Ovary (tissue), 9 donors: ENCODE data around the gene LAMB3. TPM values are rescaled to one million over a fixed set of nuclear protein-coding genes. Genes with fewer than 3 reads are reported as not detected.

Experiments
- DNase-seq, 5 donors: peaks; one replicate each; pipeline ENCODE4 v3.0.0-alpha.2; 2019 to 2020
- H3K27ac ChIP-seq, 2 donors: fragments of 200-600 bp; one replicate each; pipeline versions ENCODE4 v1.5.1 to v1.8.0; 2019 to 2022
- H3K27me3 ChIP-seq: fragments of 200-600 bp; one replicate; pipeline ENCODE4 v1.8.0; 2022
- H3K36me3 ChIP-seq: fragments of 200-600 bp; sonication (generic); one replicate; pipeline ENCODE4 v1.5.1; 2019
- H3K4me1 ChIP-seq: one replicate; pipeline ENCODE4 v1.8.1; 2013; ENCODE audit warnings: mild to moderate bottlenecking, moderate library complexity; ENCODE audit not compliant: insufficient read depth
- H3K4me3 ChIP-seq: fragments of 200-600 bp; sonication (generic); one replicate; pipeline ENCODE4 v1.5.1; 2017
- H3K9me3 ChIP-seq, 2 donors: fragments of 200-600 bp in 1 of 2; sonication (generic) in 1 of 2; one replicate each; pipeline versions ENCODE4 v1.5.1 to v1.8.1; 2013 to 2019; ENCODE audit warnings: mild to moderate bottlenecking in 1 of 2, moderate library complexity in 1 of 2
- EP300 ChIP-seq: sonication (generic); formaldehyde crosslinking; IDR thresholded peaks from one replicate; pipeline ENCODE4 v1.6.1; 2017; ENCODE audit warnings: antibody characterized with exemption
- POLR2A ChIP-seq: fragments of 450-650 bp; IDR thresholded peaks from one replicate; pipeline ENCODE4 v1.6.1; 2017; ENCODE audit warnings: antibody characterized with exemption, mild to moderate bottlenecking, moderate library complexity
- WGBS, 3 donors: extraction: QIAGEN DNeasy Blood & Tissue Kit in 1 of 3; methylation state at CpG; one replicate each; pipeline versions ENCODE4 v1.1.5 to v1.1.7; 2013 to 2017; 5-methylcytosine and 5-hydroxymethylcytosine counted together
- intact Hi-C, 4 donors: fragments of 100-400 bp; cut with DNase I; formaldehyde crosslinking; loops; one replicate each; pipeline versions ENCODE4 v1.11.0 to v1.15.1; 2022 to 2023
- polyA plus RNA-seq, 2 donors: library from polyadenylated mRNA; stranded (reverse); fragments of 200-250 nt in 1 of 2; fragments of 350-450 nt in 1 of 2; fragmentation: Illumina TruSeq in 1 of 2; extraction: RNeasy Lipid Tissue Mini Kit (QIAGEN cat#74804) in 1 of 2; gene quantifications; one replicate each; pipeline ENCODE4 v1.2.3, GENCODE V29; 2013 to 2014
- total RNA-seq, 7 donors: library from RNA; depleted of rRNA in 2 of 7; stranded (reverse); fragments of >200 nt in 2 of 7; fragmentation: NEBNext Ultra II Directional in 3 of 7; extraction: Animal tissue kit (Norgen Biotek cat#: 25700) in 3 of 7; gene quantifications; one replicate each; pipeline versions ENCODE4 v1.1.0 to v1.2.4, GENCODE V29; 2016 to 2023
- TF ChIP-seq, protein P1 (sequence below), 3 donors: fragments of 450-650 bp in 2 of 3; fragments of 200-600 bp in 1 of 3; IDR thresholded peaks; one replicate each; pipeline versions ENCODE4 v1.5.1 to v1.8.0; 2016 to 2022; ENCODE audit warnings: antibody characterized with exemption in 3 of 3, mild to moderate bottlenecking in 1 of 3
- donor health status: DM: no; HTN: no; CAD: no; lungs with moderate emphysema.
- donor health status: DM: no; HTN: no; CAD: no.
- donor health status: Bipolar disorder and iron deficiency.
- donor health status: DM: yes; HTN: yes; CAD: no.
- donor health status: DM: no; HTN: no; CAD: no.
- donor health status: DM: yes; HTN: yes; CAD: no.

LAMB3 gene
- total and polyA plus RNA-seq, 9 donors: 0.54 to 56.9 (median 4.2) TPM

- 7 to 17% (median 16%) methylated on average over 1 of the region's 1 CpG for WGBS, 3 donors
- TF ChIP-seq EP300 (no peak), POLR2A (no peak)
- TF ChIP-seq, protein P1, sequence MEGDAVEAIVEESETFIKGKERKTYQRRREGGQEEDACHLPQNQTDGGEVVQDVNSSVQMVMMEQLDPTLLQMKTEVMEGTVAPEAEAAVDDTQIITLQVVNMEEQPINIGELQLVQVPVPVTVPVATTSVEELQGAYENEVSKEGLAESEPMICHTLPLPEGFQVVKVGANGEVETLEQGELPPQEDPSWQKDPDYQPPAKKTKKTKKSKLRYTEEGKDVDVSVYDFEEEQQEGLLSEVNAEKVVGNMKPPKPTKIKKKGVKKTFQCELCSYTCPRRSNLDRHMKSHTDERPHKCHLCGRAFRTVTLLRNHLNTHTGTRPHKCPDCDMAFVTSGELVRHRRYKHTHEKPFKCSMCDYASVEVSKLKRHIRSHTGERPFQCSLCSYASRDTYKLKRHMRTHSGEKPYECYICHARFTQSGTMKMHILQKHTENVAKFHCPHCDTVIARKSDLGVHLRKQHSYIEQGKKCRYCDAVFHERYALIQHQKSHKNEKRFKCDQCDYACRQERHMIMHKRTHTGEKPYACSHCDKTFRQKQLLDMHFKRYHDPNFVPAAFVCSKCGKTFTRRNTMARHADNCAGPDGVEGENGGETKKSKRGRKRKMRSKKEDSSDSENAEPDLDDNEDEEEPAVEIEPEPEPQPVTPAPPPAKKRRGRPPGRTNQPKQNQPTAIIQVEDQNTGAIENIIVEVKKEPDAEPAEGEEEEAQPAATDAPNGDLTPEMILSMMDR (IDR thresholded peaks at IDR 0.05): no peak
- Histone ChIP-seq H3K27ac (no peak overlapping the region), H3K36me3 (no peaks in the 10 kb centered on the region), H3K27me3 (no peaks in the 10 kb centered on the region), H3K4me1 (peaks cover 2% of the 10 kb centered on the region), H3K4me3 (no peak overlapping the region), H3K9me3 (no peaks in the 10 kb centered on the region)
- intact Hi-C loops: no loop called here
- DNase-seq: no peak
Measured at GRCh38 chr1:209661071-209661470, 8.8 kb upstream of the LAMB3 start.

- no peak overlapping the region for H3K4me3 ChIP-seq
- H3K36me3 ChIP-seq: no peaks in the 10 kb centered on the region
- H3K27me3 ChIP-seq: no peaks in the 10 kb centered on the region
- intact Hi-C loops: no loop called here
- TF ChIP-seq, protein P1 (IDR thresholded peaks at IDR 0.05): no peak
- TF ChIP-seq POLR2A (no peak), EP300 (no peak)
- WGBS, 3 donors: 41 to 64% (median 49%) methylated on average over 5 of the region's 5 CpGs
- H3K27ac ChIP-seq: no peak overlapping the region
- DNase-seq: no peak
- H3K4me1 ChIP-seq: peaks cover 2% of the 10 kb centered on the region
- H3K9me3 ChIP-seq: no peaks in the 10 kb centered on the region
Measured at GRCh38 chr1:209659909-209660308, 7.7 kb upstream of the LAMB3 start.

DNA sequence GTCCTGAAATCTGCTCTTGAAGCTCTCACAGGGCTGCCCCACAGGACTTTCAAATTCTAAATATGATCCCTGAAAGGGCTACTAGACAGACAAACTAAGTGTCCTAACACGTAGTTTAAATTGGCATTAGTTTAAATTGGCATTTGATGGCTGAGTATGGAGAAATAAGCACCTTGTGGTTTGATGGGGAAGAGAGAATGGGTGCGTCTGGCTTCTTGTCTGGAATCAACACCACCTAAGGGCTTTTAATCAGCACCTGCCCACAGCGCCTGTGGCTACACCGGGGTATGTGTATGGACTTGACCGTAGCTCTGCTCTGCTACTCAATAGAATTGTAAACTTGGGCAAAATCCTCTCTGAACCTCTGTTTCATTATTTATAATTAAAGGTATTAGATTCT lies 5.7 kb upstream of the LAMB3 start:
- no peak for DNase-seq
- Histone ChIP-seq H3K4me1 (peaks cover 4% of the 10 kb centered on the region), H3K9me3 (no peaks in the 10 kb centered on the region), H3K36me3 (no peaks in the 10 kb centered on the region), H3K4me3 (no peak overlapping the region), H3K27ac (no peak overlapping the region), H3K27me3 (no peaks in the 10 kb centered on the region)
- 58 to 97% (median 71%) methylated on average over 5 of the region's 5 CpGs for WGBS, 3 donors
- intact Hi-C loops: no loop called here
- TF ChIP-seq EP300: no peak

GRCh38 chr1:209657140-209657879 lies 5.1 kb upstream of the LAMB3 start:
- 82 to 92% (median 84%) methylated on average over 9 of the region's 9 CpGs for WGBS, 3 donors

More at GRCh38 chr1:209657140-209657879, 5.1 kb upstream of the LAMB3 start:
- Histone ChIP-seq H3K9me3 (no peaks in the 10 kb centered on the region), H3K27me3 (no peaks in the 10 kb centered on the region), H3K27ac (no peak overlapping the region), H3K4me1 (peaks cover 4% of the 10 kb centered on the region), H3K4me3 (no peak overlapping the region), H3K36me3 (no peaks in the 10 kb centered on the region)
- no peak for TF ChIP-seq EP300
- TF ChIP-seq POLR2A: no peak
- TF ChIP-seq, protein P1 (IDR thresholded peaks at IDR 0.05): no peak
- intact Hi-C loops: no loop called here
- no peak for DNase-seq
